HepG2 (cell line): Measurements from ENCODE around the gene TMEM223. TPM values are rescaled to one million over a fixed set of nuclear protein-coding genes. Genes with fewer than 3 reads are reported as not detected.

ENCODE experiments used
- HNF4A ChIP-seq: sonication (generic); formaldehyde crosslinking; IDR thresholded peaks from 2 replicates; pipeline ENCODE4 v1.4.0; 2020; ENCODE audit warnings: missing genetic modification reagents
- ZKSCAN8 ChIP-seq: IDR thresholded peaks from 2 replicates; pipeline ENCODE4 v1.6.1; 2016; ENCODE audit warnings: borderline replicate concordance, missing genetic modification reagents, missing compliant biosample characterization
- ZNF230 ChIP-seq: sonication (generic); formaldehyde crosslinking; IDR thresholded peaks from 2 replicates; pipeline ENCODE4 v1.4.0; 2020; ENCODE audit warnings: mild to moderate bottlenecking, missing genetic modification reagents
- ZNF382 ChIP-seq: sonication (generic); formaldehyde crosslinking; IDR thresholded peaks from 2 replicates; pipeline ENCODE4 v1.5.0; 2020; ENCODE audit warnings: missing genetic modification reagents, mild to moderate bottlenecking, borderline replicate concordance
- ZNF530 ChIP-seq: sonication (generic); formaldehyde crosslinking; IDR thresholded peaks from 2 replicates; pipeline ENCODE4 v1.5.0; 2020; ENCODE audit warnings: low read depth, mild to moderate bottlenecking, missing genetic modification reagents
- ZNF572 ChIP-seq: sonication (generic); formaldehyde crosslinking; IDR thresholded peaks from 2 replicates; pipeline ENCODE4 v1.5.1; 2020; ENCODE audit warnings: mild to moderate bottlenecking, missing genetic modification reagents
- polyA plus RNA-seq, 8 experiments: library from polyadenylated mRNA; depleted of rRNA in 3 of 8; stranded (reverse) in 7 of 8; unstranded in 1 of 8; fragments of >200 nt; fragmentation: Illumina TruSeq in 4 of 8; extraction: Trizol in 4 of 8; gene quantifications; 2 replicates each; pipeline versions ENCODE4 v1.2.1 to v1.2.3, GENCODE V29; 2011 to 2016; ENCODE audit warnings: low read depth in 4 of 8, missing spikeins in 1 of 8, mixed read lengths in 1 of 8; ENCODE audit not compliant: insufficient read depth in 1 of 8
- total RNA-seq, 5 experiments: library from RNA; depleted of rRNA; stranded (reverse); fragments of >200 nt; fragmentation: Illumina TruSeq; extraction: Trizol; gene quantifications; 2 replicates each; pipeline ENCODE4 v1.2.3, GENCODE V29; 2016; ENCODE audit warnings: low read depth in 1 of 5
- TF ChIP-seq, protein P1 (sequence below): sonication (generic); formaldehyde crosslinking; IDR thresholded peaks from 2 replicates; pipeline ENCODE4 v1.4.0; 2020; ENCODE audit warnings: mild to moderate bottlenecking, missing genetic modification reagents
- TF ChIP-seq, protein P2 (sequence below): sonication (generic); formaldehyde crosslinking; IDR thresholded peaks from 2 replicates; pipeline ENCODE4 v1.5.0; 2020; ENCODE audit warnings: mild to moderate bottlenecking, missing genetic modification reagents, borderline replicate concordance
- TF ChIP-seq, protein P3 (sequence below): sonication (generic); formaldehyde crosslinking; IDR thresholded peaks from 2 replicates; pipeline ENCODE4 v1.5.0; 2020; ENCODE audit warnings: mild to moderate bottlenecking, missing genetic modification reagents

The TMEM223 gene
- total and polyA plus RNA-seq, 2 of the 13 experiments (the other 11 are each of a cell fraction or from before 2014, with no cell fraction given): 19.5 to 24.9 TPM

GRCh38 chr11:62770778-62771143, 21.0 kb downstream of the TMEM223 start (continued):
- TF ChIP-seq ZNF572 (CRISPR knock-in tag) (peak; percentile 71; the same call in 1 of the 2 replicates), ZNF382 (CRISPR knock-in tag) (no peak), ZNF530 (CRISPR knock-in tag) (no peak), ZKSCAN8 (CRISPR knock-in tag) (no peak), ZNF230 (no peak), HNF4A (CRISPR knock-in tag) (peak; percentile 17; the same call in 1 of the 2 replicates)
- TF ChIP-seq, protein P1, sequence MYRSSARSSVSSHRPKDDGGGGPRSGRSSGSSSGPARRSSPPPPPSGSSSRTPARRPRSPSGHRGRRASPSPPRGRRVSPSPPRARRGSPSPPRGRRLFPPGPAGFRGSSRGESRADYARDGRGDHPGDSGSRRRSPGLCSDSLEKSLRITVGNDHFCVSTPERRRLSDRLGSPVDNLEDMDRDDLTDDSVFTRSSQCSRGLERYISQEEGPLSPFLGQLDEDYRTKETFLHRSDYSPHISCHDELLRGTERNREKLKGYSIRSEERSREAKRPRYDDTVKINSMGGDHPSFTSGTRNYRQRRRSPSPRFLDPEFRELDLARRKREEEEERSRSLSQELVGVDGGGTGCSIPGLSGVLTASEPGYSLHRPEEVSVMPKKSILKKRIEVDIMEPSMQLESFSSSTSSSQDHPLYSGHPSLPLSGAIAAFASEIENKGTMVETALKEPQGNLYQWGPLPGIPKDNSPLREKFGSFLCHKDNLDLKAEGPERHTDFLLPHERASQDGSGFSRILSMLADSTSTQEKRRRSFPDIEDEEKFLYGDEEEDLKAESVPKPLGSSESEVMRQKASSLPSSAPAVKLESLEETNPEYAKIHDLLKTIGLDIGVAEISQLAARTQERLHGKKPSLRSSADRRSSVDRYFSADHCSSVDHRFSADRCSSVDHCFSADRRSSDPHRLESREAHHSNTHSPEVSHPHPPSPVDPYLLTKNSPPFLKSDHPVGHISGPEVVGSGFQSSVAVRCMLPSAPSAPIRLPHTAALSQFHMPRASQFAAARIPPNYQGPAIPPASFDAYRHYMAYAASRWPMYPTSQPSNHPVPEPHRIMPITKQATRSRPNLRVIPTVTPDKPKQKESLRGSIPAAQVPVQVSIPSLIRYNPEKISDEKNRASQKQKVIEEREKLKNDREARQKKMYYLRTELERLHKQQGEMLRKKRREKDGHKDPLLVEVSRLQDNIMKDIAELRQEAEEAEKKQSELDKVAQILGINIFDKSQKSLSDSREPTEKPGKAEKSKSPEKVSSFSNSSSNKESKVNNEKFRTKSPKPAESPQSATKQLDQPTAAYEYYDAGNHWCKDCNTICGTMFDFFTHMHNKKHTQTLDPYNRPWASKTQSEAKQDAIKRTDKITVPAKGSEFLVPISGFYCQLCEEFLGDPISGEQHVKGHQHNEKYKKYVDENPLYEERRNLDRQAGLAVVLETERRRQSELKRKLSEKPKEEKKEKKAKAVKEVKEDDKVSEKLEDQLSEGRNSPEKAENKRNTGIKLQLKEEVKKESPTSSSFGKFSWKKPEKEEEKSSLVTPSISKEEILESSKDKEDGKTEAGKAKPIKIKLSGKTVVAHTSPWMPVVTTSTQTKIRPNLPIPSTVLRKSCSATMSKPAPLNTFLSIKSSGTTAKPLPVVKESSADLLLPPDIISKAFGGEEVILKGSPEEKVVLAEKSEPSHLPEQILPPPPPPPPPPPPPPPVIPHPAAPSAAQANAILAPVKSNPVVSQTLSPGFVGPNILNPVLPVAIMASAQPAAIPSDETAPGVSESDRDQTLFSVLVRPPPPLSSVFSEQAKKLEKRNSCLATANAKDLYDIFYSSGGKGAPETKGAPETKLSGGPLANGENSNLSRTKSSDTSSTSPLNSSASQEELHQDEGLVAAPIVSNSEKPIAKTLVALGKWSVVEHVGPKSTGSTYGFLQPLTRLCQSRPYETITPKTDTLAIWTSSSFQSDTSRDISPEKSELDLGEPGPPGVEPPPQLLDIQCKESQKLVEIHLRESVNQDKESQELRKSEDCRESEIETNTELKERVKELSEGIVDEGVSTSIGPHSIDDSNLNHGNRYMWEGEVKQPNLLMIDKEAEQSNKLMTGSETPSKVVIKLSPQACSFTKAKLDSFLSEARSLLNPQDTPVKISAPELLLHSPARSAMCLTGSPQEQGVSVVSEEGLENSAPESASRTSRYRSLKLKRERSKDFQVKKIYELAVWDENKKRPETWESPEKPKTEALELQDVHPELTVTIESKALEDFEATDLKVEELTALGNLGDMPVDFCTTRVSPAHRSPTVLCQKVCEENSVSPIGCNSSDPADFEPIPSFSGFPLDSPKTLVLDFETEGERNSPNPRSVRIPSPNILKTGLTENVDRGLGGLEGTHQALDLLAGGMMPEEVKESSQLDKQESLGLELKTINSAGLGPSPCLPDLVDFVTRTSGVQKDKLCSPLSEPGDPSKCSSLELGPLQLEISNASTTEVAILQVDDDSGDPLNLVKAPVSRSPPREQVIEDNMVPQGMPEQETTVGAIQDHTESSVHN (CRISPR knock-in tag): no peak
- TF ChIP-seq, protein P2, sequence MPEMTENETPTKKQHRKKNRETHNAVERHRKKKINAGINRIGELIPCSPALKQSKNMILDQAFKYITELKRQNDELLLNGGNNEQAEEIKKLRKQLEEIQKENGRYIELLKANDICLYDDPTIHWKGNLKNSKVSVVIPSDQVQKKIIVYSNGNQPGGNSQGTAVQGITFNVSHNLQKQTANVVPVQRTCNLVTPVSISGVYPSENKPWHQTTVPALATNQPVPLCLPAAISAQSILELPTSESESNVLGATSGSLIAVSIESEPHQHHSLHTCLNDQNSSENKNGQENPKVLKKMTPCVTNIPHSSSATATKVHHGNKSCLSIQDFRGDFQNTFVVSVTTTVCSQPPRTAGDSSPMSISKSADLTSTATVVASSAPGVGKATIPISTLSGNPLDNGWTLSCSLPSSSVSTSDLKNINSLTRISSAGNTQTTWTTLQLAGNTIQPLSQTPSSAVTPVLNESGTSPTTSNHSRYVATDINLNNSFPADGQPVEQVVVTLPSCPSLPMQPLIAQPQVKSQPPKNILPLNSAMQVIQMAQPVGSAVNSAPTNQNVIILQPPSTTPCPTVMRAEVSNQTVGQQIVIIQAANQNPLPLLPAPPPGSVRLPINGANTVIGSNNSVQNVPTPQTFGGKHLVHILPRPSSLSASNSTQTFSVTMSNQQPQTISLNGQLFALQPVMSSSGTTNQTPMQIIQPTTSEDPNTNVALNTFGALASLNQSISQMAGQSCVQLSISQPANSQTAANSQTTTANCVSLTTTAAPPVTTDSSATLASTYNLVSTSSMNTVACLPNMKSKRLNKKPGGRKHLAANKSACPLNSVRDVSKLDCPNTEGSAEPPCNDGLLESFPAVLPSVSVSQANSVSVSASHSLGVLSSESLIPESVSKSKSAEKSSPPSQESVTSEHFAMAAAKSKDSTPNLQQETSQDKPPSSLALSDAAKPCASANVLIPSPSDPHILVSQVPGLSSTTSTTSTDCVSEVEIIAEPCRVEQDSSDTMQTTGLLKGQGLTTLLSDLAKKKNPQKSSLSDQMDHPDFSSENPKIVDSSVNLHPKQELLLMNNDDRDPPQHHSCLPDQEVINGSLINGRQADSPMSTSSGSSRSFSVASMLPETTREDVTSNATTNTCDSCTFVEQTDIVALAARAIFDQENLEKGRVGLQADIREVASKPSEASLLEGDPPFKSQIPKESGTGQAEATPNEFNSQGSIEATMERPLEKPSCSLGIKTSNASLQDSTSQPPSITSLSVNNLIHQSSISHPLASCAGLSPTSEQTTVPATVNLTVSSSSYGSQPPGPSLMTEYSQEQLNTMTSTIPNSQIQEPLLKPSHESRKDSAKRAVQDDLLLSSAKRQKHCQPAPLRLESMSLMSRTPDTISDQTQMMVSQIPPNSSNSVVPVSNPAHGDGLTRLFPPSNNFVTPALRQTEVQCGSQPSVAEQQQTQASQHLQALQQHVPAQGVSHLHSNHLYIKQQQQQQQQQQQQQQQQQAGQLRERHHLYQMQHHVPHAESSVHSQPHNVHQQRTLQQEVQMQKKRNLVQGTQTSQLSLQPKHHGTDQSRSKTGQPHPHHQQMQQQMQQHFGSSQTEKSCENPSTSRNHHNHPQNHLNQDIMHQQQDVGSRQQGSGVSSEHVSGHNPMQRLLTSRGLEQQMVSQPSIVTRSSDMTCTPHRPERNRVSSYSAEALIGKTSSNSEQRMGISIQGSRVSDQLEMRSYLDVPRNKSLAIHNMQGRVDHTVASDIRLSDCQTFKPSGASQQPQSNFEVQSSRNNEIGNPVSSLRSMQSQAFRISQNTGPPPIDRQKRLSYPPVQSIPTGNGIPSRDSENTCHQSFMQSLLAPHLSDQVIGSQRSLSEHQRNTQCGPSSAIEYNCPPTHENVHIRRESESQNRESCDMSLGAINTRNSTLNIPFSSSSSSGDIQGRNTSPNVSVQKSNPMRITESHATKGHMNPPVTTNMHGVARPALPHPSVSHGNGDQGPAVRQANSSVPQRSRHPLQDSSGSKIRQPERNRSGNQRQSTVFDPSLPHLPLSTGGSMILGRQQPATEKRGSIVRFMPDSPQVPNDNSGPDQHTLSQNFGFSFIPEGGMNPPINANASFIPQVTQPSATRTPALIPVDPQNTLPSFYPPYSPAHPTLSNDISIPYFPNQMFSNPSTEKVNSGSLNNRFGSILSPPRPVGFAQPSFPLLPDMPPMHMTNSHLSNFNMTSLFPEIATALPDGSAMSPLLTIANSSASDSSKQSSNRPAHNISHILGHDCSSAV: no peak
- TF ChIP-seq, protein P3, sequence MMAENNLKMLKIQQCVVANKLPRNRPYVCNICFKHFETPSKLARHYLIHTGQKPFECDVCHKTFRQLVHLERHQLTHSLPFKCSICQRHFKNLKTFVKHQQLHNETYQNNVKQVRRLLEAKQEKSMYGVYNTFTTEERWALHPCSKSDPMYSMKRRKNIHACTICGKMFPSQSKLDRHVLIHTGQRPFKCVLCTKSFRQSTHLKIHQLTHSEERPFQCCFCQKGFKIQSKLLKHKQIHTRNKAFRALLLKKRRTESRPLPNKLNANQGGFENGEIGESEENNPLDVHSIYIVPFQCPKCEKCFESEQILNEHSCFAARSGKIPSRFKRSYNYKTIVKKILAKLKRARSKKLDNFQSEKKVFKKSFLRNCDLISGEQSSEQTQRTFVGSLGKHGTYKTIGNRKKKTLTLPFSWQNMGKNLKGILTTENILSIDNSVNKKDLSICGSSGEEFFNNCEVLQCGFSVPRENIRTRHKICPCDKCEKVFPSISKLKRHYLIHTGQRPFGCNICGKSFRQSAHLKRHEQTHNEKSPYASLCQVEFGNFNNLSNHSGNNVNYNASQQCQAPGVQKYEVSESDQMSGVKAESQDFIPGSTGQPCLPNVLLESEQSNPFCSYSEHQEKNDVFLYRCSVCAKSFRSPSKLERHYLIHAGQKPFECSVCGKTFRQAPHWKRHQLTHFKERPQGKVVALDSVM (CRISPR knock-in tag): no peak
